Loucy (cell line): ENCODE measurements around the gene MEF2C.

ENCODE experiments used
- H2AFZ ChIP-seq: fragments of 200-600 bp; sonication (generic); 2 replicates; pipeline ENCODE4 v1.6.0; 2016; ENCODE audit warnings: antibody characterized with exemption, mild to moderate bottlenecking, low read length, moderate library complexity
- H3F3A ChIP-seq: fragments of 200-600 bp; 2 replicates; pipeline ENCODE4 v1.6.0; 2016; ENCODE audit warnings: antibody characterized with exemption, low read depth, mild to moderate bottlenecking
- H3K27me3 ChIP-seq: fragments of 200-600 bp; sonication (generic); 2 replicates; pipeline ENCODE4 v1.6.1; 2014; ENCODE audit warnings: low read length, mild to moderate bottlenecking; ENCODE audit not compliant: insufficient read depth, poor library complexity, severe bottlenecking
- H3K36me3 ChIP-seq: fragments of 200-600 bp; sonication (generic); 2 replicates; pipeline ENCODE4 v1.6.1; 2016; ENCODE audit warnings: low read length; ENCODE audit not compliant: insufficient read depth
- H3K4me1 ChIP-seq: fragments of 200-600 bp; sonication (generic); 2 replicates; pipeline ENCODE4 v1.5.1; 2014; ENCODE audit warnings: low read length, mild to moderate bottlenecking; ENCODE audit not compliant: insufficient read depth, poor library complexity, severe bottlenecking
- H3K4me2 ChIP-seq: fragments of 200-600 bp; sonication (generic); 2 replicates; pipeline ENCODE4 v1.6.0; 2014; ENCODE audit warnings: antibody characterized with exemption, low read length, low read depth, mild to moderate bottlenecking; ENCODE audit not compliant: poor library complexity, severe bottlenecking
- H3K4me3 ChIP-seq: fragments of 200-600 bp; sonication (generic); 2 replicates; pipeline ENCODE4 v1.5.1; 2014; ENCODE audit warnings: low read length, mild to moderate bottlenecking, mixed read lengths; ENCODE audit not compliant: poor library complexity, severe bottlenecking
- H3K79me2 ChIP-seq: fragments of 200-600 bp; sonication (generic); 2 replicates; pipeline ENCODE4 v1.6.1; 2014; ENCODE audit warnings: low read length; ENCODE audit not compliant: insufficient read depth
- H3K9ac ChIP-seq: fragments of 200-600 bp; sonication (generic); 2 replicates; pipeline ENCODE4 v1.6.0; 2014; ENCODE audit warnings: mild to moderate bottlenecking, low read depth, low read length, moderate library complexity; ENCODE audit not compliant: poor library complexity, severe bottlenecking
- H3K9me2 ChIP-seq: fragments of 200-600 bp; sonication (generic); replicated peaks from 2 replicates; pipeline ENCODE4 v1.6.1; 2016; ENCODE audit warnings: low read depth, low read length, mixed read lengths
- H3K9me3 ChIP-seq: fragments of 200-600 bp; sonication (generic); 2 replicates; pipeline ENCODE4 v1.6.1; 2014; ENCODE audit warnings: mild to moderate bottlenecking, antibody characterized with exemption, low read length, low read depth; ENCODE audit not compliant: insufficient read depth
- H4K20me1 ChIP-seq: fragments of 200-600 bp; sonication (generic); 2 replicates; pipeline ENCODE4 v1.6.0; 2014; ENCODE audit warnings: antibody characterized with exemption, low read length, mild to moderate bottlenecking; ENCODE audit not compliant: insufficient read depth, poor library complexity, severe bottlenecking
- CTCF ChIP-seq: fragments of 200-600 bp; sonication (generic); conservative IDR thresholded peaks from 2 replicates; pipeline ENCODE4 v1.5.1; 2014; ENCODE audit warnings: mild to moderate bottlenecking, antibody characterized with exemption, low read length
- EZH2phosphoT487 ChIP-seq: fragments of 200-600 bp; IDR thresholded peaks from 2 replicates; pipeline ENCODE4 v1.6.1; 2018; ENCODE audit warnings: antibody characterized with exemption, mild to moderate bottlenecking, moderate library complexity, borderline replicate concordance

Gene MEF2C

GRCh38 chr5:88675708-88676636, 207.0 kb downstream of the MEF2C start:
- H3K4me2 ChIP-seq, result no peak overlapping the region
- no peak overlapping the region for H3K4me3 ChIP-seq
- no peaks in the 10 kb centered on the region for H3K9me3 ChIP-seq
- no peak overlapping the region for H2AFZ ChIP-seq
- no peaks in the 10 kb centered on the region for H3K27me3 ChIP-seq
- no peaks in the 10 kb centered on the region for H3K9me2 ChIP-seq
- H3F3A ChIP-seq, result no peaks in the 10 kb centered on the region
- H3K36me3 ChIP-seq, result no peaks in the 10 kb centered on the region
- H3K9ac ChIP-seq, result no peak overlapping the region
- no peaks in the 10 kb centered on the region for H4K20me1 ChIP-seq
- H3K79me2 ChIP-seq, result no peaks in the 10 kb centered on the region
- TF ChIP-seq CTCF (no peak), EZH2phosphoT487 (no peak)
- no peaks in the 10 kb centered on the region for H3K4me1 ChIP-seq

- Histone ChIP-seq H3K4me1 (no peaks in the 10 kb centered on the region), H3K27me3 (no peaks in the 10 kb centered on the region), H3K4me3 (no peak overlapping the region), H3F3A (no peaks in the 10 kb centered on the region), H3K79me2 (no peaks in the 10 kb centered on the region), H3K9me2 (no peaks in the 10 kb centered on the region), H4K20me1 (no peaks in the 10 kb centered on the region), H3K9me3 (no peaks in the 10 kb centered on the region), H3K9ac (no peak overlapping the region), H3K36me3 (no peaks in the 10 kb centered on the region), H3K4me2 (no peak overlapping the region), H2AFZ (no peak overlapping the region)
- TF ChIP-seq CTCF (no peak), EZH2phosphoT487 (no peak)
Observed at GRCh38 chr5:88675168-88675707, 207.7 kb downstream of the MEF2C start.

GRCh38 chr5:88674356-88675167, 208.4 kb downstream of the MEF2C start:
- TF ChIP-seq CTCF (no peak), EZH2phosphoT487 (no peak)
- H3K9ac ChIP-seq, result no peak overlapping the region
- no peaks in the 10 kb centered on the region for H3K4me1 ChIP-seq
- no peaks in the 10 kb centered on the region for H3F3A ChIP-seq
- no peaks in the 10 kb centered on the region for H4K20me1 ChIP-seq
- no peak overlapping the region for H2AFZ ChIP-seq
- no peaks in the 10 kb centered on the region for H3K9me2 ChIP-seq
- H3K4me2 ChIP-seq, result no peak overlapping the region
- no peaks in the 10 kb centered on the region for H3K36me3 ChIP-seq
- no peaks in the 10 kb centered on the region for H3K79me2 ChIP-seq
- H3K9me3 ChIP-seq, result no peaks in the 10 kb centered on the region
- no peaks in the 10 kb centered on the region for H3K27me3 ChIP-seq
- H3K4me3 ChIP-seq, result no peak overlapping the region
